Keratinocyte (primary cell): ENCODE measurements around the gene GRIK4.

ENCODE experiments used
- EZH2 ChIP-seq: IDR thresholded peaks from one replicate; pipeline ENCODE4 v1.6.1; 2012; ENCODE audit warnings: inconsistent platforms, mild to moderate bottlenecking, low read length, moderate library complexity
- TF ChIP-seq, protein P1 (sequence below), 3 experiments: IDR thresholded peaks in 1 of 3; conservative IDR thresholded peaks in 1 of 3; optimal IDR thresholded peaks in 1 of 3; 2 replicates in 2 of 3; 3 replicates in 1 of 3; pipeline versions ENCODE3 to v1.5.1; 2011; ENCODE audit warnings: low read length in 3 of 3, mild to moderate bottlenecking in 3 of 3, moderate library complexity in 2 of 3, control low read depth in 1 of 3, inconsistent platforms in 1 of 3; ENCODE audit not compliant: insufficient read depth in 2 of 3; ENCODE audit errors: extremely low read depth in 1 of 3

DNA sequence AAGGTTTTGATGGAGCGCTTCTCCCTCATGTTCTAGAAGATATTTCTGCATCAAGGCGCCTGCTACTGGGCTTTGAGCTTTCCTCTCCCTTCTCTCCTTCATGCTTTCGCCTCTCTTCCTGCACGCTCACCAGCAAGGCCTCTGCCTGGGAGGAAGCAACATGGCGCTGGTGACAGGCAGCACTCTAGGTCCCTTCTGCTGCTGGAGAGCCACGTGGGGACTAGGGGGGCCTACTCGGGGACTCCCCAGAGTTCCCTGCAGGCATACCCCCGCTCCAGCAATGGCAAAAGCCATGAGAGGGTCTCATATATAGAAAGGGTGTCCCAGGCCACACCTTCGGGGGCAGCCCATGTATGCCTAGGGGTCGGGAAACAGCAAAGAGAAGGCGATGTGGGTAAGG lies 49.7 kb downstream of the GRIK4 start:
- TF ChIP-seq EZH2 = no peak
- TF ChIP-seq, protein P1, sequence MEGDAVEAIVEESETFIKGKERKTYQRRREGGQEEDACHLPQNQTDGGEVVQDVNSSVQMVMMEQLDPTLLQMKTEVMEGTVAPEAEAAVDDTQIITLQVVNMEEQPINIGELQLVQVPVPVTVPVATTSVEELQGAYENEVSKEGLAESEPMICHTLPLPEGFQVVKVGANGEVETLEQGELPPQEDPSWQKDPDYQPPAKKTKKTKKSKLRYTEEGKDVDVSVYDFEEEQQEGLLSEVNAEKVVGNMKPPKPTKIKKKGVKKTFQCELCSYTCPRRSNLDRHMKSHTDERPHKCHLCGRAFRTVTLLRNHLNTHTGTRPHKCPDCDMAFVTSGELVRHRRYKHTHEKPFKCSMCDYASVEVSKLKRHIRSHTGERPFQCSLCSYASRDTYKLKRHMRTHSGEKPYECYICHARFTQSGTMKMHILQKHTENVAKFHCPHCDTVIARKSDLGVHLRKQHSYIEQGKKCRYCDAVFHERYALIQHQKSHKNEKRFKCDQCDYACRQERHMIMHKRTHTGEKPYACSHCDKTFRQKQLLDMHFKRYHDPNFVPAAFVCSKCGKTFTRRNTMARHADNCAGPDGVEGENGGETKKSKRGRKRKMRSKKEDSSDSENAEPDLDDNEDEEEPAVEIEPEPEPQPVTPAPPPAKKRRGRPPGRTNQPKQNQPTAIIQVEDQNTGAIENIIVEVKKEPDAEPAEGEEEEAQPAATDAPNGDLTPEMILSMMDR (optimal IDR thresholded peaks at IDR 0.05 in 1 of 3, IDR thresholded peaks at IDR 0.05 in 1 of 3, conservative IDR thresholded peaks at IDR 0.05 in 1 of 3; ENCODE audit: extremely low read depth in 1 of 3, insufficient read depth in 2 of 3, low read length in 3 of 3) = no peak
